HG02759 (cell line): ENCODE data around the gene CTSL.
A peak's percentile ranks its signal among the peaks of the same experiment; 100 is the strongest.

ENCODE experiments used
- ATAC-seq: cut with Tn5 transposase; IDR thresholded peaks from one replicate; pipeline ENCODE4 v1.9.1; 2021; ENCODE audit warnings: mild to moderate bottlenecking, moderate library complexity; ENCODE audit not compliant: unreplicated experiment

Gene CTSL

GRCh38 chr9:87725900-87726709 is at the start of gene CTSL:
Gene CTSL (plus strand): TSS chr9:87726119. CDS start chr9:87727604, 1,485 bp downstream.
- ATAC-seq = peak; percentile 56

GRCh38 chr9:87676976-87677775 is 48.7 kb upstream of the CTSL start:
- no peak for ATAC-seq

- ATAC-seq = no peak
Observed at GRCh38 chr9:87677776-87678587, 47.9 kb upstream of the CTSL start.

- no peak for ATAC-seq
Observed at GRCh38 chr9:87678650-87679355, 47.1 kb upstream of the CTSL start.

GRCh38 chr9:87681271-87682061 is 44.5 kb upstream of the CTSL start:
- no peak for ATAC-seq

- no peak for ATAC-seq
Observed at GRCh38 chr9:87682085-87682484, 43.8 kb upstream of the CTSL start.

- no peak for ATAC-seq
Observed at GRCh38 chr9:87682618-87683017, 43.3 kb upstream of the CTSL start.

GRCh38 chr9:87683751-87684626 is 41.9 kb upstream of the CTSL start:
- ATAC-seq = no peak

- no peak for ATAC-seq
Observed at GRCh38 chr9:87684627-87685219, 41.2 kb upstream of the CTSL start.

GRCh38 chr9:87685441-87685840 is 40.5 kb upstream of the CTSL start:
- no peak for ATAC-seq

GRCh38 chr9:87685871-87686519 is 39.9 kb upstream of the CTSL start:
- no peak for ATAC-seq

- no peak for ATAC-seq
Observed at GRCh38 chr9:87686520-87687090, 39.3 kb upstream of the CTSL start.

GRCh38 chr9:87687207-87687606 is 38.7 kb upstream of the CTSL start:
- no peak for ATAC-seq

GRCh38 chr9:87694236-87694755 is 31.6 kb upstream of the CTSL start:
- ATAC-seq = no peak

GRCh38 chr9:87695523-87695922 is 30.4 kb upstream of the CTSL start:
- ATAC-seq = no peak

- ATAC-seq = no peak
Observed at GRCh38 chr9:87696641-87697040, 29.3 kb upstream of the CTSL start.

- ATAC-seq = no peak
Observed at GRCh38 chr9:87698069-87698809, 27.7 kb upstream of the CTSL start.
